Neural cell (in vitro differentiated cells): Measurements from ENCODE around the gene SLC22A23. TPM values are rescaled to one million over a fixed set of nuclear protein-coding genes. Genes with fewer than 3 reads are reported as not detected.

Source experiments
- H2AFZ ChIP-seq: fragments of 200-600, 300-800 bp; sonication (generic), shearing (Covaris generic); 2 replicates; pipeline ENCODE4 v1.6.0; 2014; ENCODE audit warnings: low read depth, mild to moderate bottlenecking, antibody characterized with exemption, low read length, moderate library complexity
- H3F3A ChIP-seq: fragments of 200-600 bp; shearing (Covaris generic); 2 replicates; pipeline ENCODE4 v1.6.1; 2016; ENCODE audit warnings: mild to moderate bottlenecking, moderate library complexity, mixed read lengths, antibody characterized with exemption, low read length; ENCODE audit not compliant: insufficient read depth, poor library complexity, severe bottlenecking
- H3K27ac ChIP-seq: fragments of 200-600, 300-800 bp; sonication (generic), shearing (Covaris generic); 2 replicates; pipeline ENCODE4 v1.5.1; 2014; ENCODE audit warnings: mild to moderate bottlenecking, low read length, moderate library complexity
- H3K27me3 ChIP-seq: fragments of 300-800, 200-600 bp; sonication (generic), shearing (Covaris generic); 2 replicates; pipeline ENCODE4 v1.6.0; 2014; ENCODE audit warnings: mild to moderate bottlenecking, low read depth, low read length, moderate library complexity; ENCODE audit not compliant: insufficient read depth
- H3K36me3 ChIP-seq: fragments of 300-800, 200-600 bp; sonication (generic), shearing (Covaris generic); 2 replicates; pipeline ENCODE4 v1.5.1; 2014; ENCODE audit warnings: mild to moderate bottlenecking, antibody characterized with exemption, low read length, moderate library complexity; ENCODE audit not compliant: insufficient read depth
- H3K4me2 ChIP-seq: fragments of 300-800, 200-600 bp; sonication (generic), shearing (Covaris generic); 2 replicates; pipeline ENCODE4 v1.6.0; 2014; ENCODE audit warnings: mild to moderate bottlenecking, low read length
- H3K4me3 ChIP-seq: fragments of 300-800, 200-600 bp; sonication (generic), shearing (Covaris generic); 2 replicates; pipeline ENCODE4 v1.5.1; 2014; ENCODE audit warnings: mild to moderate bottlenecking, low read length, moderate library complexity
- H3K79me2 ChIP-seq: fragments of 200-600 bp; shearing (Covaris generic); replicated peaks from 2 replicates; pipeline ENCODE4 v1.6.0; 2014; ENCODE audit warnings: mild to moderate bottlenecking, low read length, moderate library complexity; ENCODE audit not compliant: insufficient read depth
- H3K9ac ChIP-seq: fragments of 300-800, 200-600 bp; sonication (generic), shearing (Covaris generic); 2 replicates; pipeline ENCODE4 v1.6.1; 2016; ENCODE audit warnings: mild to moderate bottlenecking, low read length, mixed read lengths
- H3K9me2 ChIP-seq: fragments of 200-600 bp; shearing (Covaris generic); 2 replicates; pipeline ENCODE4 v1.6.1; 2016; ENCODE audit warnings: mild to moderate bottlenecking, low read length, mixed read lengths; ENCODE audit not compliant: insufficient read depth
- H3K9me3 ChIP-seq: fragments of 200-600, 300-800 bp; sonication (generic), shearing (Covaris generic); 2 replicates; pipeline ENCODE4 v1.6.1; 2016; ENCODE audit warnings: mild to moderate bottlenecking, mixed run types, low read length, moderate library complexity, mixed read lengths
- H4K20me1 ChIP-seq: fragments of 200-600 bp; shearing (Covaris generic); 2 replicates; pipeline ENCODE4 v1.6.1; 2016; ENCODE audit warnings: mild to moderate bottlenecking, mixed run types; ENCODE audit not compliant: insufficient read depth
- CTCF ChIP-seq: fragments of 450-650 bp; IDR thresholded peaks from 2 replicates; pipeline ENCODE4 v1.5.1; 2014; ENCODE audit warnings: antibody characterized with exemption, mild to moderate bottlenecking, moderate library complexity; ENCODE audit not compliant: poor library complexity, severe bottlenecking
- EP300 ChIP-seq: fragments of 450-650 bp; conservative IDR thresholded peaks from 2 replicates; pipeline ENCODE4 v1.6.1; 2014; ENCODE audit warnings: antibody characterized with exemption, mild to moderate bottlenecking, moderate library complexity; ENCODE audit not compliant: poor library complexity, severe bottlenecking
- EZH2 ChIP-seq: fragments of 200-600, 300-800 bp; shearing (Covaris generic), sonication (generic); IDR thresholded peaks from 2 replicates; pipeline ENCODE4 v1.6.1; 2014; ENCODE audit warnings: antibody characterized with exemption, low read length, borderline replicate concordance, mild to moderate bottlenecking; ENCODE audit not compliant: insufficient read depth, poor library complexity, severe bottlenecking
- MXI1 ChIP-seq: fragments of 450-650 bp; conservative IDR thresholded peaks from 2 replicates; pipeline ENCODE4 v1.6.1; 2014; ENCODE audit warnings: antibody characterized with exemption, mild to moderate bottlenecking; ENCODE audit not compliant: poor library complexity, severe bottlenecking
- POLR2AphosphoS5 ChIP-seq: IDR thresholded peaks from 2 replicates; pipeline ENCODE4 v1.6.1; 2012
- RAD21 ChIP-seq: fragments of 450-650 bp; conservative IDR thresholded peaks from 2 replicates; pipeline ENCODE4 v1.6.1; 2014; ENCODE audit warnings: antibody characterized with exemption, mild to moderate bottlenecking, moderate library complexity
- REST ChIP-seq: IDR thresholded peaks from 2 replicates; pipeline ENCODE4 v1.6.1; 2012; ENCODE audit warnings: borderline replicate concordance
- SMC3 ChIP-seq: fragments of 450-650 bp; conservative IDR thresholded peaks from 2 replicates; pipeline ENCODE4 v1.6.1; 2014; ENCODE audit warnings: antibody characterized with exemption, mild to moderate bottlenecking, moderate library complexity; ENCODE audit not compliant: poor library complexity
- TAF1 ChIP-seq: IDR thresholded peaks from 2 replicates; pipeline ENCODE4 v1.6.1; 2012; ENCODE audit warnings: low read depth
- polyA plus RNA-seq: library from polyadenylated mRNA; depleted of rRNA; stranded (reverse); fragments of >200 nt; gene quantifications from 2 replicates; pipeline ENCODE4 v1.2.3, GENCODE V29; 2014

SLC22A23 gene
- polyA plus RNA-seq, 1 donor from 2014 or later = 8.8 TPM

GRCh38 chr6:3356824-3357420 is 99.9 kb downstream of the SLC22A23 start:
- Histone ChIP-seq H3K4me3 (no peak overlapping the region), H3K27ac (no peak overlapping the region), H3K79me2 (no peaks in the 10 kb centered on the region), H3K36me3 (no peaks in the 10 kb centered on the region), H3K4me2 (no peak overlapping the region), H3K9me2 (no peaks in the 10 kb centered on the region), H4K20me1 (no peaks in the 10 kb centered on the region), H2AFZ (no peak overlapping the region), H3F3A (no peaks in the 10 kb centered on the region), H3K27me3 (no peaks in the 10 kb centered on the region), H3K9me3 (no peaks in the 10 kb centered on the region), H3K9ac (no peak overlapping the region)
- TF ChIP-seq POLR2AphosphoS5 = no peak
- no peak for TF ChIP-seq EP300
- no peak for TF ChIP-seq CTCF
- TF ChIP-seq REST = no peak
- TF ChIP-seq SMC3 = no peak
- no peak for TF ChIP-seq MXI1
- TF ChIP-seq EZH2 = no peak
- no peak for TF ChIP-seq TAF1
- no peak for TF ChIP-seq RAD21

GRCh38 chr6:3356056-3356823 is 100.6 kb downstream of the SLC22A23 start:
- no peaks in the 10 kb centered on the region for H3K27me3 ChIP-seq
- peaks cover under 1% of the 10 kb centered on the region for H3F3A ChIP-seq
- no peak overlapping the region for H3K27ac ChIP-seq
- H4K20me1 ChIP-seq = no peaks in the 10 kb centered on the region
- H3K4me3 ChIP-seq = no peak overlapping the region
- no peaks in the 10 kb centered on the region for H3K9me3 ChIP-seq
- H3K4me2 ChIP-seq = no peak overlapping the region
- no peaks in the 10 kb centered on the region for H3K79me2 ChIP-seq
- no peak overlapping the region for H2AFZ ChIP-seq
- H3K36me3 ChIP-seq = no peaks in the 10 kb centered on the region
- TF ChIP-seq POLR2AphosphoS5 (no peak), SMC3 (no peak), CTCF (no peak), MXI1 (no peak), TAF1 (no peak), REST (no peak), EP300 (no peak), EZH2 (no peak), RAD21 (no peak)
- no peak overlapping the region for H3K9ac ChIP-seq
- no peaks in the 10 kb centered on the region for H3K9me2 ChIP-seq
